Measurements from ENCODE around the gene GOLGA8N. TPM values are rescaled to one million over a fixed set of nuclear protein-coding genes. Genes with fewer than 3 reads are reported as not detected.
A peak's percentile ranks its signal among the peaks of the same experiment; 100 is the strongest.

GOLGA8N gene
- total RNA-seq, 5 donors from 2014 or later (not counting 1 experiment from before 2014, with no cell fraction given), result 7.6 to 18.1 (median 9.6) TPM

DNA sequence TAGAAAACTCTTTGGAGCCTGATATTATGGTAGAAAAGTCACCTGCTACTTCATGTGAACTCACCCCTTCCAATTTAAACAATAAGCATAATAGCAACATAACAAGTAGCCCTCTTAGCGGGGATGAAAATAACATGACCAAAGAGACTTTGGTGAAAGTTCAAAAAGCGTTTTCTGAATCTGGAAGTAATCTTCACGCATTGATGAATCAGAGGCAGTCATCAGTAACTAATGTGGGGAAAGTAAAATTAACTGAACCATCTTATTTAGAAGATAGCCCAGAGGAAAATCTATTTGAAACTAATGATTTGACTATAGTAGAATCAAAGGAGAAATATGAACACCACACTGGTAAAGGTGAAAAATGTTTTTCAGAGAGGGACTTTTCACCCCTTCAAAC is 43.2 kb downstream of the GOLGA8N start:
- DNase-seq (no peak), ATAC-seq (replicated peaks in 1 of 4) (no peak)
- no peaks in the 10 kb centered on the region for H3K9me3 ChIP-seq
- no peaks in the 10 kb centered on the region for H3K27me3 ChIP-seq (replicated peaks in 1 of 2; ENCODE audit: control insufficient read depth in 2 of 2, extremely low read depth in 1 of 2, insufficient read depth in 2 of 2, low read length in 1 of 2)
- no peaks in the 10 kb centered on the region for H3K4me1 Mint-ChIP-seq
- no peak overlapping the region for H3K27ac ChIP-seq (ENCODE audit: low read length)
- peaks cover 25% of the 10 kb centered on the region for H3K36me3 Mint-ChIP-seq
- no peak overlapping the region for H3K27ac Mint-ChIP-seq
- H3K36me3 ChIP-seq (ENCODE audit: control insufficient read depth in 2 of 2, extremely low read depth in 1 of 2, insufficient read depth in 1 of 2, low read length in 1 of 2), result peaks cover 0 to 12% of the 10 kb centered on the region in 2 donors
- no peaks in the 10 kb centered on the region for H3K4me1 ChIP-seq (ENCODE audit: control insufficient read depth in 1 of 2, extremely low read depth in 1 of 2, insufficient read depth in 2 of 2, low read length in 2 of 2)
- no peak overlapping the region for H3K4me3 ChIP-seq (ENCODE audit: control insufficient read depth in 1 of 2, extremely low read depth in 1 of 2, low read length in 1 of 2)
- no peaks in the 10 kb centered on the region for H3K9me3 Mint-ChIP-seq
- CTCF ChIA-PET, result interaction anchor here in 1 of 2 donors (0.6 kb wide), 1 partner anchor 10 kb away, joined by 3 read pairs; no protein-coding TSS in a partner anchor
- POLR2A ChIA-PET, result no interaction called here
- 60% methylated on average over 1 of the region's 3 CpGs for WGBS (ENCODE audit: insufficient coverage)
- H3K27me3 Mint-ChIP-seq, result peaks cover 0 to 4% of the 10 kb centered on the region in 2 donors
- H3K4me3 Mint-ChIP-seq, result no peak overlapping the region

DNA sequence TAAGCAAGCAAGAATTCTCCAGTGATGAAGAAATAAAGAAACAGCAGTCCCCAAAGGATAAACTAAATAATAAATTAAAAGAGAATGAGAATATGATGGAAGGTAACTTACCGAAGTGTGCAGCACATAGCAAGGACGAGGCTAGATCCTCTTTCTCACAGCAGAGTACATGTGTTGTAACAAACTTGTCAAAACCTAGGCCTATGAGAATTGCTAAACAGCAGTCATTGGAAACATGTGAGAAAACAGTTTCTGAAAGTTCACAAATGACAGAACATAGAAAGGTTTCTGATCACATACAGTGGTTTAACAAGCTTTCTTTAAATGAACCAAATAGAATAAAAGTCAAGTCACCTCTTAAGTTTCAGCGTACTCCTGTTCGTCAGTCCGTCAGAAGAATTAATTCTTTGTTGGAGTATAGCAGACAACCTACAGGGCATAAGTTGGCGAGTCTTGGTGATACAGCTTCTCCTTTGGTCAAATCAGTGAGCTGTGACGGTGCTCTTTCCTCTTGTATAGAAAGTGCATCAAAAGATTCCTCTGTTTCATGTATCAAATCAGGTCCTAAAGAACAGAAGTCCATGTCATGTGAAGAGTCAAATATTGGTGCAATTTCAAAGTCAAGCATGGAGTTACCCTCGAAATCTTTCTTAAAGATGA is 43.8 kb downstream of the GOLGA8N start:
- ATAC-seq (replicated peaks in 1 of 4) (no peak), DNase-seq (no peak)
- H3K4me1 ChIP-seq (ENCODE audit: control insufficient read depth in 1 of 2, extremely low read depth in 1 of 2, insufficient read depth in 2 of 2, low read length in 2 of 2), result no peaks in the 10 kb centered on the region
- H3K9me3 ChIP-seq, result no peaks in the 10 kb centered on the region
- CTCF ChIA-PET, result no interaction called here
- Mint-ChIP-seq H3K36me3 (peaks cover 25% of the 10 kb centered on the region), H3K27me3 (peaks cover 0 to 8% of the 10 kb centered on the region in 2 donors), H3K9me3 (no peaks in the 10 kb centered on the region), H3K4me3 (no peak overlapping the region), H3K4me1 (no peaks in the 10 kb centered on the region), H3K27ac (peak overlapping the region in 1 of 2 donors; percentile 13)
- no peak overlapping the region for H3K4me3 ChIP-seq (ENCODE audit: control insufficient read depth in 1 of 2, extremely low read depth in 1 of 2, low read length in 1 of 2)
- WGBS (ENCODE audit: insufficient coverage), result 83% methylated on average over 1 of the region's 8 CpGs
- H3K27me3 ChIP-seq (replicated peaks in 1 of 2; ENCODE audit: control insufficient read depth in 2 of 2, extremely low read depth in 1 of 2, insufficient read depth in 2 of 2, low read length in 1 of 2), result no peaks in the 10 kb centered on the region
- POLR2A ChIA-PET, result no interaction called here
- H3K27ac ChIP-seq (ENCODE audit: low read length), result no peak overlapping the region
- peaks cover 0 to 12% of the 10 kb centered on the region in 2 donors for H3K36me3 ChIP-seq (ENCODE audit: control insufficient read depth in 2 of 2, extremely low read depth in 1 of 2, insufficient read depth in 1 of 2, low read length in 1 of 2)

DNA sequence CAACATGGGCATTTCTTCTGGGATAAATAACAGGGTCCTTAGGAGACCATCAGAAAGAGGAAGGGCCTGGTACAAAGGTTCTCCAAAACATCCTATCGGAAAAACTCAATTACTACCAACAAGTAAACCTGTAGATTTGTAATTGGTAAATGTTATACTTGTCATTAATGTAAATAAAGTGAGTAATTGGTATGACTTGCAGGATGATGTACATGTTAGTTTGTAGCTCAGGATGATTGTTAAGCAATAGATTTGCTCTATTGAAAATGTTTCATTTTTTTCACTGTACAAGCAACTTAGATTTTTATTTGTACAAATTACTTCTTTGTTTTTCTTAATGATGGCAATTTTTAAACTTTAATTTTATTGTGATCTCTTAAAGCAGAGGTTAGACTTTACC is 44.4 kb downstream of the GOLGA8N start:
- Histone ChIP-seq H3K36me3 (ENCODE audit: control insufficient read depth in 2 of 2, extremely low read depth in 1 of 2, insufficient read depth in 1 of 2, low read length in 1 of 2) (peaks cover 0 to 12% of the 10 kb centered on the region in 2 donors), H3K4me3 (ENCODE audit: control insufficient read depth in 1 of 2, extremely low read depth in 1 of 2, low read length in 1 of 2) (no peak overlapping the region), H3K27me3 (replicated peaks in 1 of 2; ENCODE audit: control insufficient read depth in 2 of 2, extremely low read depth in 1 of 2, insufficient read depth in 2 of 2, low read length in 1 of 2) (no peaks in the 10 kb centered on the region), H3K9me3 (no peaks in the 10 kb centered on the region), H3K27ac (ENCODE audit: low read length) (no peak overlapping the region), H3K4me1 (ENCODE audit: control insufficient read depth in 1 of 2, extremely low read depth in 1 of 2, insufficient read depth in 2 of 2, low read length in 2 of 2) (no peaks in the 10 kb centered on the region)
- ATAC-seq (replicated peaks in 1 of 4) (no peak), DNase-seq (no peak)
- peaks cover 0 to 8% of the 10 kb centered on the region in 2 donors for H3K27me3 Mint-ChIP-seq
- H3K4me1 Mint-ChIP-seq, result no peaks in the 10 kb centered on the region
- no CpG with 5 or more reads among the region's 1 CpG for WGBS (ENCODE audit: insufficient coverage)
- H3K4me3 Mint-ChIP-seq, result no peak overlapping the region
- H3K27ac Mint-ChIP-seq, result no peak overlapping the region
- CTCF ChIA-PET, result no interaction called here
- POLR2A ChIA-PET, result no interaction called here
- no peaks in the 10 kb centered on the region for H3K9me3 Mint-ChIP-seq
- peaks cover 25% of the 10 kb centered on the region for H3K36me3 Mint-ChIP-seq

- peak within 1 kb of the TSS in 1 of 2 donors; percentile 40 for H3K4me3 ChIP-seq (ENCODE audit: control insufficient read depth in 1 of 2, extremely low read depth in 1 of 2, low read length in 1 of 2)
- no peak within 1 kb of the TSS for H3K27ac ChIP-seq (ENCODE audit: low read length)
- Mint-ChIP-seq H3K9me3 (no peaks in the 10 kb centered on the region), H3K27ac (no peak within 1 kb of the TSS), H3K36me3 (peaks cover 2% of the 10 kb centered on the region), H3K4me3 (peak within 1 kb of the TSS in 1 of 3 donors; percentile 1), H3K4me1 (no peaks in the 10 kb centered on the region), H3K27me3 (peaks cover 0 to 8% of the 10 kb centered on the region in 2 donors)
- ATAC-seq (replicated peaks in 1 of 4), result no peak
- no peak for DNase-seq
- CTCF ChIA-PET, result interaction anchor here in 1 of 2 donors (0.7 kb wide), 1 partner anchor 22 kb away, joined by 3 read pairs; no protein-coding TSS in a partner anchor
- H3K9me3 ChIP-seq, result no peaks in the 10 kb centered on the region
- H3K36me3 ChIP-seq (ENCODE audit: control insufficient read depth in 2 of 2, extremely low read depth in 1 of 2, insufficient read depth in 1 of 2, low read length in 1 of 2), result no peaks in the 10 kb centered on the region
- H3K4me1 ChIP-seq (ENCODE audit: control insufficient read depth in 1 of 2, extremely low read depth in 1 of 2, insufficient read depth in 2 of 2, low read length in 2 of 2), result no peaks in the 10 kb centered on the region
- no peaks in the 10 kb centered on the region for H3K27me3 ChIP-seq (replicated peaks in 1 of 2; ENCODE audit: control insufficient read depth in 2 of 2, extremely low read depth in 1 of 2, insufficient read depth in 2 of 2, low read length in 1 of 2)
- WGBS (ENCODE audit: insufficient coverage), result 75% methylated on average over 21 of the region's 22 CpGs
- POLR2A ChIA-PET, result no interaction called here
Measured at GRCh38 chr15:32641517-32642059, 48.3 kb downstream of the GOLGA8N start, which contains the start of gene SCG5. SCG5 (plus strand) TSS chr15:32641710; CDS start chr15:32643593, 1,883 bp downstream.

- Mint-ChIP-seq H3K4me1 (no peaks in the 10 kb centered on the region), H3K27me3 (peaks cover 0 to 8% of the 10 kb centered on the region in 2 donors), H3K9me3 (no peaks in the 10 kb centered on the region), H3K4me3 (no peak overlapping the region), H3K27ac (no peak overlapping the region), H3K36me3 (no peaks in the 10 kb centered on the region)
- no peak overlapping the region for H3K4me3 ChIP-seq (ENCODE audit: control insufficient read depth in 1 of 2, extremely low read depth in 1 of 2, low read length in 1 of 2)
- no peak overlapping the region for H3K27ac ChIP-seq (ENCODE audit: low read length)
- 95% methylated on average over 3 of the region's 5 CpGs for WGBS (ENCODE audit: insufficient coverage)
- no peaks in the 10 kb centered on the region for H3K27me3 ChIP-seq (replicated peaks in 1 of 2; ENCODE audit: control insufficient read depth in 2 of 2, extremely low read depth in 1 of 2, insufficient read depth in 2 of 2, low read length in 1 of 2)
- no peak for ATAC-seq (replicated peaks in 1 of 4)
- no peak for DNase-seq
- no peaks in the 10 kb centered on the region for H3K9me3 ChIP-seq
- CTCF ChIA-PET, result no interaction called here
- POLR2A ChIA-PET, result no interaction called here
- no peaks in the 10 kb centered on the region for H3K4me1 ChIP-seq (ENCODE audit: control insufficient read depth in 1 of 2, extremely low read depth in 1 of 2, insufficient read depth in 2 of 2, low read length in 2 of 2)
- H3K36me3 ChIP-seq (ENCODE audit: control insufficient read depth in 2 of 2, extremely low read depth in 1 of 2, insufficient read depth in 1 of 2, low read length in 1 of 2), result no peaks in the 10 kb centered on the region
Measured at GRCh38 chr15:32642667-32643435, 49.6 kb downstream of the GOLGA8N start.

- Mint-ChIP-seq H3K9me3 (no peaks in the 10 kb centered on the region), H3K4me1 (no peaks in the 10 kb centered on the region), H3K4me3 (no peak overlapping the region), H3K36me3 (no peaks in the 10 kb centered on the region), H3K27ac (no peak overlapping the region), H3K27me3 (peaks cover 0 to 8% of the 10 kb centered on the region in 2 donors)
- ChIA-PET CTCF (interaction anchor here in 1 of 2 donors (0.6 kb wide), 1 partner anchor 21 kb away, joined by 4 read pairs; no protein-coding TSS in a partner anchor), POLR2A (no interaction called here)
- no peaks in the 10 kb centered on the region for H3K36me3 ChIP-seq (ENCODE audit: control insufficient read depth in 2 of 2, extremely low read depth in 1 of 2, insufficient read depth in 1 of 2, low read length in 1 of 2)
- H3K27ac ChIP-seq (ENCODE audit: low read length), result no peak overlapping the region
- no peaks in the 10 kb centered on the region for H3K4me1 ChIP-seq (ENCODE audit: control insufficient read depth in 1 of 2, extremely low read depth in 1 of 2, insufficient read depth in 2 of 2, low read length in 2 of 2)
- WGBS (ENCODE audit: insufficient coverage), result no CpG with 5 or more reads among the region's 1 CpG
- no peaks in the 10 kb centered on the region for H3K9me3 ChIP-seq
- no peak for ATAC-seq (replicated peaks in 1 of 4)
- DNase-seq, result no peak
- H3K27me3 ChIP-seq (replicated peaks in 1 of 2; ENCODE audit: control insufficient read depth in 2 of 2, extremely low read depth in 1 of 2, insufficient read depth in 2 of 2, low read length in 1 of 2), result no peaks in the 10 kb centered on the region
- no peak overlapping the region for H3K4me3 ChIP-seq (ENCODE audit: control insufficient read depth in 1 of 2, extremely low read depth in 1 of 2, low read length in 1 of 2)
Measured at GRCh38 chr15:32643907-32644445, 50.7 kb downstream of the GOLGA8N start.

Measured in T-cell (primary cell).